Calu3 (cell line): ENCODE results near the gene ESR1. TPM values are rescaled to one million over a fixed set of nuclear protein-coding genes. Genes with fewer than 3 reads are reported as not detected.
"Not testable (repeated sequence)": the region's sequence is repeated elsewhere in the genome, so short reads cannot be mapped to it uniquely, and the experiment has no call there.

ENCODE experiments used
- BruUV-seq: library from RNA; stranded (reverse); fragments of 400-500 nt; replicated peaks from 2 replicates; lab custom pipeline; 2021; lab: Mats Ljungman, UMichigan
- CTCF ChIA-PET: fragments of 300-600 bp; sonication (Branson Sonifier 250); formaldehyde crosslinking; loops from one replicate; lab custom pipeline; 2022; ENCODE audit warnings: antibody characterized with exemption; lab: Charles Lee
- DNase-seq: peaks from one replicate; pipeline ENCODE4 v3.0.0; 2022
- H3K27ac Mint-ChIP-seq: one replicate; pipeline ENCODE4 v1.8.0; 2022; ENCODE audit warnings: mixed read lengths; ENCODE audit not compliant: unreplicated experiment
- H3K27me3 Mint-ChIP-seq: one replicate; pipeline ENCODE4 v1.8.0; 2022; ENCODE audit warnings: mixed read lengths; ENCODE audit not compliant: unreplicated experiment
- H3K36me3 Mint-ChIP-seq: one replicate; pipeline ENCODE4 v1.8.0; 2022; ENCODE audit warnings: mild to moderate bottlenecking, moderate library complexity, mixed read lengths; ENCODE audit not compliant: insufficient read depth, unreplicated experiment
- H3K4me1 Mint-ChIP-seq: one replicate; pipeline ENCODE4 v1.8.0; 2022; ENCODE audit warnings: mild to moderate bottlenecking, low read depth, mixed read lengths; ENCODE audit not compliant: unreplicated experiment
- H3K4me3 Mint-ChIP-seq: one replicate; pipeline ENCODE4 v1.8.0; 2022; ENCODE audit warnings: mild to moderate bottlenecking, low read depth, moderate library complexity, mixed read lengths; ENCODE audit not compliant: unreplicated experiment
- H3K9me3 Mint-ChIP-seq: one replicate; pipeline ENCODE4 v1.8.0; 2022; ENCODE audit warnings: low read depth, mixed read lengths; ENCODE audit not compliant: unreplicated experiment
- CTCF ChIP-seq: fragments of 200-600 bp; IDR thresholded peaks from one replicate; pipeline ENCODE4 v1.8.0; 2022; ENCODE audit warnings: antibody characterized with exemption; ENCODE audit not compliant: unreplicated experiment
- intact Hi-C: fragments of 100-400 bp; cut with micrococcal nuclease; formaldehyde crosslinking; loops from one replicate; pipeline ENCODE4 v1.10.0; 2022; ENCODE audit not compliant: unreplicated experiment
- total RNA-seq: library from RNA; stranded (reverse); gene quantifications from 2 replicates; pipeline ENCODE4 v1.2.3, GENCODE V29; 2022

Gene ESR1
- total RNA-seq, 1 experiment from 2014 or later: 0.50 TPM

- no peak for TF ChIP-seq CTCF
- BruUV-seq: no TSS peak
- intact Hi-C loops: no loop called here
- CTCF ChIA-PET: no interaction called here
- no peaks in the 10 kb centered on the region for H3K4me1 Mint-ChIP-seq
- no peaks in the 10 kb centered on the region for H3K27me3 Mint-ChIP-seq
- H3K36me3 Mint-ChIP-seq: no peaks in the 10 kb centered on the region
- no peak overlapping the region for H3K27ac Mint-ChIP-seq
- no peak for DNase-seq
- H3K4me3 Mint-ChIP-seq: no peak overlapping the region
- H3K9me3 Mint-ChIP-seq: peaks cover 2% of the 10 kb centered on the region
These were observed 70.0 kb downstream of the ESR1 start for GRCh38 chr6:151877458-151877857.

GRCh38 chr6:151881231-151881630, 73.7 kb downstream of the ESR1 start:
- no peaks in the 10 kb centered on the region for H3K4me1 Mint-ChIP-seq
- intact Hi-C loops: no loop called here
- BruUV-seq: no TSS peak
- H3K27me3 Mint-ChIP-seq: no peaks in the 10 kb centered on the region
- CTCF ChIA-PET: no interaction called here
- TF ChIP-seq CTCF: no peak
- H3K36me3 Mint-ChIP-seq: no peaks in the 10 kb centered on the region
- peaks cover 2% of the 10 kb centered on the region for H3K9me3 Mint-ChIP-seq
- H3K27ac Mint-ChIP-seq: no peak overlapping the region
- no peak overlapping the region for H3K4me3 Mint-ChIP-seq
- no peak for DNase-seq

GRCh38 chr6:151882206-151882605, 74.7 kb downstream of the ESR1 start:
- Mint-ChIP-seq H3K27me3 (no peaks in the 10 kb centered on the region), H3K4me1 (no peaks in the 10 kb centered on the region)
- DNase-seq: no peak

GRCh38 chr6:151885234-151885633, 77.8 kb downstream of the ESR1 start:
- no TSS peak for BruUV-seq
- no peak overlapping the region for H3K27ac Mint-ChIP-seq
- DNase-seq: no peak
- no peaks in the 10 kb centered on the region for H3K9me3 Mint-ChIP-seq
- intact Hi-C loops: no loop called here
- no peaks in the 10 kb centered on the region for H3K4me1 Mint-ChIP-seq
- CTCF ChIA-PET: no interaction called here
- H3K27me3 Mint-ChIP-seq: no peaks in the 10 kb centered on the region
- TF ChIP-seq CTCF: no peak
- no peaks in the 10 kb centered on the region for H3K36me3 Mint-ChIP-seq
- no peak overlapping the region for H3K4me3 Mint-ChIP-seq

More at GRCh38 chr6:151882206-151882605, 74.7 kb downstream of the ESR1 start:
- no peak overlapping the region for H3K27ac Mint-ChIP-seq
- no peak for TF ChIP-seq CTCF
- no peaks in the 10 kb centered on the region for H3K36me3 Mint-ChIP-seq
- no peak overlapping the region for H3K4me3 Mint-ChIP-seq
- intact Hi-C loops: no loop called here
- CTCF ChIA-PET: no interaction called here
- no TSS peak for BruUV-seq
- H3K9me3 Mint-ChIP-seq: peaks cover 2% of the 10 kb centered on the region

- no peak overlapping the region for H3K27ac Mint-ChIP-seq
- TF ChIP-seq CTCF: no peak
- no TSS peak for BruUV-seq
- DNase-seq: no peak
- no peak overlapping the region for H3K4me3 Mint-ChIP-seq
- peaks cover under 1% of the 10 kb centered on the region for H3K9me3 Mint-ChIP-seq
- CTCF ChIA-PET: no interaction called here
- no peaks in the 10 kb centered on the region for H3K4me1 Mint-ChIP-seq
- H3K36me3 Mint-ChIP-seq: no peaks in the 10 kb centered on the region
- H3K27me3 Mint-ChIP-seq: no peaks in the 10 kb centered on the region
- intact Hi-C loops: no loop called here
These were observed 84.0 kb downstream of the ESR1 start for GRCh38 chr6:151891524-151891923.

- H3K27ac Mint-ChIP-seq, DNase-seq, H3K4me1 Mint-ChIP-seq, H3K27me3 Mint-ChIP-seq, BruUV-seq, CTCF ChIA-PET, intact Hi-C loops, H3K36me3 Mint-ChIP-seq, H3K4me3 Mint-ChIP-seq, H3K9me3 Mint-ChIP-seq: not testable (repeated sequence)
These were observed 86.9 kb downstream of the ESR1 start for GRCh38 chr6:151894426-151894825.

- H3K27me3 Mint-ChIP-seq, CTCF ChIA-PET, H3K36me3 Mint-ChIP-seq, H3K9me3 Mint-ChIP-seq, intact Hi-C loops, DNase-seq, BruUV-seq, H3K4me3 Mint-ChIP-seq, H3K27ac Mint-ChIP-seq: not testable (repeated sequence)
- peaks cover 32% of the 10 kb centered on the region for H3K4me1 Mint-ChIP-seq
These were observed 91.7 kb downstream of the ESR1 start for GRCh38 chr6:151899221-151899620.
